GDM1 (cell line): ENCODE measurements around the gene CA5B.
"Not testable (repeated sequence)": the region's sequence is repeated elsewhere in the genome, so short reads cannot be mapped to it uniquely, and the experiment has no call there.

ENCODE experiments used
- DNase-seq: peaks from one replicate; lab custom pipeline; 2025; lab: John Stamatoyannopoulos, UW

Gene CA5B

GRCh38 chrX:15737959-15738902 is at the start of gene CA5B:
Gene CA5B (plus strand): TSS chrX:15738270. CDS start chrX:15750024, 11,754 bp downstream.
- DNase-seq, result peak; percentile 91

DNA sequence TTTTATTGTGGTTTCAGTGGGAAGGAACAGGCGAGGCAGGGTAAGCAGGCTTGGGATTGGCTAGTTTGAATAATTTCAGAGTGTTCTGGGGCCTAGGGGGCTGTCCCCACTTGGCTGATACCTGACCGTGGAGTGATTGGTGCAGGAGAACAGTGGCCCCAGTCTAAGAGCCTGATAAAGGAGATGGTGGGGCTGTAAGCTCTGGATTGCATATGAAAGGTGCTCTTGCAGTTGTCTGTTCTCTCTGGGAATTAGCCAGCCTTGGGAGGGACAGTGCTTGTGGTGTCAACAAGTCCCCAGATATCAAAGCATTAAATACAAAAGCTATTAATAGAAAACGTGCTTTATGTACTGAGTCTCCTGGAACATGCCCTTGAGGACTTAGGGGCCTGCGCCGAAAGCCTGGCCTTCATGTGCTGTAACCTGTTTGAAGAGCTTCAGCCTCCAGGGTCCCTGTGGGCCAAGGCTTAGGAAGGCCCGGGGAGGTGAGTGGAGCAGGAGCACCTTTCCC is 43.1 kb upstream of the CA5B start:
- DNase-seq, result no peak

DNA sequence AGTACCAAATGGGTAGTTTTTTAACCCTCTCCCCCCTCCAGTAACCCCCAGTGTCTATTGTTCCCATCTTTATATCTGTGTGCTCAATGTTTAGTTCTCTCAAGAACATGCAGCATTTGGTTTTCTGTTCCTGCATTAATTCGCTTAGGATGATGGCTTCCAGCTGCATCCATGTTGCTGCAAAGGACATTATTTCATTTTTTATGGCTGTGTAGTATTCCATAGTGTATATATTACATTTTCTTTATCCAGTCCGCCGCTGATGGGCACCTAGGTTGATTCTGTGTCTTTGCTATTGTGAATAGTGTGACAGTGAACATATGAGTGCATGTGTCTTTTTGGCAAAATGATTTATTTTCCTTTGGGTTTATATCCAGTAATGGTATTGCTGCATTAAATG is 41.6 kb upstream of the CA5B start:
- no peak for DNase-seq

- DNase-seq, result no peak
These were observed 35.3 kb upstream of the CA5B start for GRCh38 chrX:15702488-15703371.

DNA sequence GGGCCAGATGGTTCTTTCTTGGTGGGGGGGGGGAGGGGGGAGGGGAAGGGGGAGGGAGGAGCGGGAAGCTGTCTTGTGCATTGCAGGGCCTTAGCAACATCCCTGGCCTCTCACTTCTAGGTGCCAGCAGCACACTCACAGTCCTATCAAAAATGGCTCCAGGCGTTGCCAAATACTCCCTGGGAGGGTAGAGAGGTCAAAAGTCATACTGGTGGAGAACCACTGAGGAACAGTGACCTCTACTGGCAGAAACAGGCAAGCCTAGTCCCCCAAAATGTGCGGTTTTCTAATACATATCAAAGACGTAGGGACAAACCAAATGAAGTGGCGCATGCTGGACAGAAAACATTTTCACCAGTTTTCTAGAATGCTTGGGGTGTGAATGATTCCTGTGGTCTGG is 34.3 kb upstream of the CA5B start:
- DNase-seq, result not testable (repeated sequence)

DNA sequence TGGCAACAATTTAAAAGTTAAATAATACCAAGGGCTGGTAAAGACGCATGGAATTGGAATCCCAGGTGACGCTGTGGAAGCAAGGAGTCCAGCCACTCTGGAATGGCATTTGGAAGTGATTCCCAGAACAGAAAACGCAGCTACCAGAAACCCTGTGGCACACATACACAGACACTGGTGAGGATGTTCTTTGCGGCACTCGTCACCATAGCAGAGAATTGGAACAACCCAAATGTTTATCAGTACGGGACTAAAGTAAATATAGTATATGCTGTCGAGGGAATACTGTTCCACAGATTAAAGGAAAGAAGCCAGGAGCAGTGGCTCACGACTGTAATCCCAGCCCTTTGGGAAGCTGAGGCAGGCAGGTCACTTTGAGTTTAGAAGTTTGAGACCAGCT is 33.8 kb upstream of the CA5B start:
- DNase-seq, result not testable (repeated sequence)

- DNase-seq, result no peak
These were observed 23.5 kb upstream of the CA5B start for GRCh38 chrX:15714529-15714928.

- DNase-seq, result no peak
These were observed 19.6 kb upstream of the CA5B start for GRCh38 chrX:15718283-15718970.

DNA sequence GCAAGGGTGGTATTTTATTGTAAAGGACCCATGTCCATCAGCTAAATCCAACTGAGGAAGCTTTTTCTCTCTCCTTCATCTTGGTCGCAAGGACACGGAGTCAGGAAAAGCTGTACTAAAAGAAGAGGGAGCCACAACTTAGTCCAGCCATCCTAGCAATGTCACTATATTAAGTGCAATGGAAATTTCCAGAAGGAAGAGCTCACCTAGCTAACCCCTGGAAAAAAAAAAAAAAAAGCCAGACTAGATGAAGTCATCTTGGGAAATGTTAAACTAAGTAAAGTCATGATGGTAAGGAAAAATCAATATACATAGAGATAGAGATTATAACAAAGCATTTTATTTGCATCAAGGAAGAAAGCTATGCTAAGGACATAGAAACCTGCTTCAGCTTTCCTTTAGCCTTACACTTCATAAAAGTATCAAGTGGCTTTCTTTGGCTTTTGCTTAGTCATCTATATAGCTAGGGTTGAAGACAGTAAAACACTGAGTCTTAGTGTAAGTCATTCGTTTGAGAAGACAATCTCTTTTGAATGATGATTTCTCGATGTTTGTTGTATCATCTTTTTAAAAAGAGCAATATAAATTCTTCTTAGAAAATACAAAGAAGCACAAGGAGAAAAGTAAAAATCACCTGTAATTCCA is 18.6 kb upstream of the CA5B start:
- no peak for DNase-seq

GRCh38 chrX:15721911-15722310 is 16.2 kb upstream of the CA5B start:
- DNase-seq, result no peak

DNA sequence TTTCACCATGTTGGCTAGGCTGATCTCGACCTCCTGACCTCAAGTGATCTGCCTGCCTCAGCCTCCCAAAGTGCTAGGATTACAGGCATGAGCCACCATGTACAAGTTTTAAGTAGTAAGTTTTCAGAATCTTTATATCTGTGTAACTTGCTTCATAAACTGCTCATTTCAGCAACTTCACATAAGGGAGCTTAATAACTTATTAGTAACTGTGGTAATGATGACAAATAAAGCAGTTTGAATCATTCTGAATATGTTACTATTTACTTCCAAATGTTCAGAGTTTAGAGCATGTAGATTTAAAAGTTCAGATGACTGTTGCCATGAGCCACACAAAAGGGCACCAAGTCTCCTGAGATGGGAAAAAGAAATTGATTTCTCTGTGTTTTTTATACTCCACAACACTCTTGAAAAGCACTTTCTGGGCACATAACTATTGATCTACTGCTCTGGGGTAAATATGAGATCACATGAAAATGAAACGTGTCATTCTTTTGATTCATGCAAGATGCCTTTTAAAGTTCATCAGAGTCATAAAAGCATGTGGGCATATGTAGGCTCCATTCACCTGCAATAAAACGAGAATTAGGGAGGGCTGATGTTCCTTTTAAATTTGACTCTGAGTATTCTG is 14.1 kb upstream of the CA5B start:
- DNase-seq, result no peak

DNA sequence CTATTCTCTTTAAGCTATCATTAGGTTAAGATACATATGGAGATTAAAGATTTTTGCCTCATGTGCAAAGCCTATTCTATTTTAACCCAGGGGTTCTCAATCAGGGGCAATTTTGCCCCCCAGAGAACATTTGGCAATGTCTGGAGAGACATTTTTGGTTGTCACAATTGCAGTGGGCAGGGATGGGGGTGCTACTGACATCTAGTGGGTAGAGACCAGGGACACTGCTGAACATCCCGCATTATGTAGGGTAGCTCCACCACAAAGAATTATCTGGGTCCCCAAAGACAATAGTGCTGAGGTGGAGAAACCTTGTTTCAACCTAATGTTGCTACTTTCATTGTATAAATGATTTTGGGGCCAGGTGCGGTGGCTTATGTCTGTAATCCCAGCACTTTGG is 13.2 kb upstream of the CA5B start:
- DNase-seq, result no peak

GRCh38 chrX:15731368-15731767 is 6.7 kb upstream of the CA5B start:
- DNase-seq, result not testable (repeated sequence)

DNA sequence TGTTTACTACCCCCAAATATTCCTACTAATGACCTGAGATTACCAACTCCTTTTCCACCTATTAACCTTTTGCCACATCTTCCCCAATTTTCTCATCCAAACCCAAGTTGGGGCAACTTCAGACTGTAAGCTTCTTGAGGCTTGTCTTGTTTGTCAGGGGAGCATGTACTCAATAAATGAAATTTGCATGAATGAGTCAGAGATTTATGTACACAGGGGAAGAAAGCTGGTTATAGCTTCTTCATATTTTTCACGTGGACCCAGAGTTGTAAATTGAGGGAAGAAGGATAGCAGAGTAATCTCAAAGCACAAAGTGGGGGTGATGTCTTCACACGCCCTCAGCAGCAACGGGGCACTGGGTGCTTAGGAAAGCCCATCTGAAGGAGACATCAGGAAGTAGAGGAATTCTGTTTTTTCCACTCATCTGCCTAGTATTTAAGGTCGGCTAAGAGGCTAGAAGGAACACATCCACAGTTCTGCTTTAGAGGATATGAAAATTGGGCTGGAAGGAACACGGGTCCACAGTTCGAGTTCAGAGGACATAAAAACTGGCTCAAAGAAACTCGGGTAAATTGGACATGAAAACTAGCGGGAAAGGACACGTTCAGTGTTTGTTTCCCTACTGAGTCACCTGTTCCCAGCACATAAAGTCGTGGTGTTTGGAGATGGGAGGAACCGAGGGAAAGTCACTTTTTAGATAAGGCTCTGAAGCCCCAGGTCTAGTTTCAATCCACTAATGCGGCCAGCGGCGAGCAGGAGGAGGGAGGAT is 696 bp upstream of the CA5B start:
- no peak for DNase-seq

DNA sequence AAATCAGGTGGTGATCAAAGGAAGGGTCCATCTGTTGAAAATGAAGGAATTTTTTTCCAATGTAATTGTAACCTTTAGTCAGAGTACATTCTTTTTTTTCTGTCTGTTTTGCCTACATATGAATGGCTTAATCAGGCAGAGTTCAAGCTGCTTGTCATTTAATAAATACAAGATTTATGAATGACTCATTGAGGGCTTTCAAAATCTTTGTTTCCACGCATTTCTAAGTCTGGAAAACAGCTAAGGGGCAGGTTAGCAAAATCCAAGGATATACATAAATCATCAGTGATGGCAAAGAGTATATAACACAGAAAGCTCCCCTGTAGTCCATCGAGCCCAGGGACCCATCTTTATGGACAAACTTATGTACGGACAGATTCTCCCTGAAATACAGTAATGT is 1.8 kb downstream of the CA5B start:
- no peak for DNase-seq

- DNase-seq, result no peak
These were observed 6.3 kb downstream of the CA5B start for GRCh38 chrX:15744181-15744867.

DNA sequence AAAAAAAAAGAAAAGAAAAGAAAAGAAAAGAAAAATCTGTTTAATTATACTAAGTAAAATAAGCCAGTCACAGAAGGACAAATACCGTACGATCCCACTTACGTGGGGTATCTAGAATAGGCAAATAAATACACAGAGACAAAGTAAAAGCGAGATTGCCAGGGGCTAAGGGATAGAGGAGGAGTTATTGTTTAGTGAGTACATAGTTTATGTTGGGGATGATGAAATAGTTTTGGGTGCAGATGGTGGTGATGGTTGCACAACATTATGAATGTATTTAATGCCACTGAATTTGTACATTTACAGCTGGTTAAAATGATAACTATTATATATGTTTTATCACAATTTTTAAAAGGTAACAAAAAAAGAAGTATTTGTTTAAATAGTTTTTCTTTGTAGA is 7.1 kb downstream of the CA5B start:
- DNase-seq, result no peak

DNA sequence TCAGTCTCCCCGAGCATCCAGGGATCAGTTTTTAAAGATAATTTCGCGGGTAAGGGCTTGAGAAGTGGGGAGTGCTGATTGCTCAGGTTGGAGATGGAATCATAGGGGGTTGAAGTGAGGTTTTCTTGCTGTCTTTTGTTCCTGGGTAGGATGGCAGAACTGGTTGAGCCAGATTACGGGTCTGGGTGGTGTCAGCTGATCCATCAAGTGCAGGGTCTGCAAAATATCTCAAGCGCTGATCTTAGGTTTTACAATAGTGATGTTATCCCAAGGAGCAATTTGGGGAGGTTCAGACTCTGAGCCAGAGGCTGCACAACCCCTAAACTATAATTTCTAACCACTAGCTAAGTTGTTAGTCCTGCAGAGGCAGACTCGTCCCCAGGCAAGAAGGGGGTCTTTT is 8.6 kb downstream of the CA5B start:
- DNase-seq, result not testable (repeated sequence)

DNA sequence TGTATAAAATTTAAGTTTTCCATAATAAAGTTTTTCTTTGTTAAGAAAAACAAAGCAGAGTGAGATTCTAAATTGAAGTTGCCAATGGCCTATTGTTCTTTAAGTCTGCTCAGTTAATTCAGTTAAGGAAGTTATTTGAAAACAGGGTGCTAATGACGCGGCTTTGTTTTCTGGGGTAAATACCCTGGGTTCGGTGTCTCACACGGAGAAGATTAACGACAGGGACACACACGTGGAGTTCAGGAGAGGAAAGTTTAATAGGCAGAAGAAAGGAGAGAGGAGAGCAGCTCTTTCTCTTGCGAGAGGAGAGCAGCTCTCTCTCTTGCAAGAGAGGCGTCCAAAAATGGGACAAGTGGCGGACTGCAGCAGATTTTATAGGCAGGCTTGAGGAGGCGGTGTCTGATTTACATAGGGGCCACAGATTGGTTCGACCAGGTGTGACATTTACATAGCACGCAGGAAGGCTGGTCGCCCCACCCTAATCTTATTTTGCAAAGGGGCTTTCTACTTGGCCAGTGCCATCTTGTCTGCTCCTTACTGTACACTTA is 9.6 kb downstream of the CA5B start:
- no peak for DNase-seq
